Glutamatergic neuron (in vitro differentiated cells): ENCODE data around the gene FAM184A. TPM values are rescaled to one million over a fixed set of nuclear protein-coding genes. Genes with fewer than 3 reads are reported as not detected.

ENCODE experiments used
- DNase-seq: peaks from one replicate; pipeline ENCODE4 v3.0.0; 2022
- H3K27ac Mint-ChIP-seq: one replicate; pipeline ENCODE4 v1.8.0; 2020; ENCODE audit warnings: mild to moderate bottlenecking, mixed read lengths, inconsistent platforms; ENCODE audit not compliant: unreplicated experiment
- H3K27me3 Mint-ChIP-seq: one replicate; pipeline ENCODE4 v1.8.0; 2020; ENCODE audit warnings: mild to moderate bottlenecking, moderate library complexity, mixed read lengths, inconsistent platforms; ENCODE audit not compliant: unreplicated experiment
- H3K36me3 Mint-ChIP-seq: one replicate; pipeline ENCODE4 v1.8.0; 2020; ENCODE audit warnings: mild to moderate bottlenecking, mixed read lengths, inconsistent platforms; ENCODE audit not compliant: unreplicated experiment
- H3K4me1 Mint-ChIP-seq: one replicate; pipeline ENCODE4 v1.8.0; 2020; ENCODE audit warnings: mild to moderate bottlenecking, low read depth, mixed read lengths, inconsistent platforms; ENCODE audit not compliant: unreplicated experiment
- H3K4me3 Mint-ChIP-seq: one replicate; pipeline ENCODE4 v1.8.0; 2020; ENCODE audit warnings: mild to moderate bottlenecking, mixed read lengths, inconsistent platforms; ENCODE audit not compliant: unreplicated experiment
- H3K9me3 Mint-ChIP-seq: one replicate; pipeline ENCODE4 v1.8.0; 2020; ENCODE audit warnings: mild to moderate bottlenecking, moderate library complexity, mixed read lengths, inconsistent platforms; ENCODE audit not compliant: unreplicated experiment
- total RNA-seq: library from RNA; stranded (reverse); fragmentation: NEBNext Ultra II Directional; extraction: Animal tissue kit (Norgen Biotek cat#: 25700); gene quantifications from one replicate; pipeline ENCODE4 v1.2.1, GENCODE V29; 2021; ENCODE audit not compliant: unreplicated experiment
- TF ChIP-seq, protein P1 (sequence below): fragments of 200-600 bp; sonication (generic); IDR thresholded peaks from one replicate; pipeline ENCODE4 v1.5.0; 2021; ENCODE audit not compliant: partially characterized antibody, unreplicated experiment

Gene FAM184A
- total RNA-seq, 1 donor from 2014 or later, result 20.0 TPM

DNA sequence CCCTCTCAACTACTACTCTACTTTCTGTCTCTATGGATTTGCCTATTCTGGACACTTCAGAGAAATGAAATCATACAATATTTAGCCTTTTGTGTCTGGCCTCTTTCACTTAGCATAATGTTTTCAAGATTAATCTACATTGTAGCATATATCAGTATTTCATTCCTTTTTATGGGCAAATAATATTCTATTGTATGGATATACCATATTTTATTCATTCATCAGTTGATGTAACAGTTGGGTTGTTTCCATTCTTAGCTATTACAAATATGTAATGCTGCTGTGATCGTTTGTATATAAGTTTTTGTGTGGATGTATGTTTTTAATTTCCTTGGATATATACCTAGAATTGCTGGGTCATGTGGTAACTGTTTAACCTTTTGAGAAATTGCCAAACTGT lies 23.4 kb downstream of the FAM184A start:
- DNase-seq, result no peak
- no peaks in the 10 kb centered on the region for H3K27me3 Mint-ChIP-seq
- TF ChIP-seq, protein P1, sequence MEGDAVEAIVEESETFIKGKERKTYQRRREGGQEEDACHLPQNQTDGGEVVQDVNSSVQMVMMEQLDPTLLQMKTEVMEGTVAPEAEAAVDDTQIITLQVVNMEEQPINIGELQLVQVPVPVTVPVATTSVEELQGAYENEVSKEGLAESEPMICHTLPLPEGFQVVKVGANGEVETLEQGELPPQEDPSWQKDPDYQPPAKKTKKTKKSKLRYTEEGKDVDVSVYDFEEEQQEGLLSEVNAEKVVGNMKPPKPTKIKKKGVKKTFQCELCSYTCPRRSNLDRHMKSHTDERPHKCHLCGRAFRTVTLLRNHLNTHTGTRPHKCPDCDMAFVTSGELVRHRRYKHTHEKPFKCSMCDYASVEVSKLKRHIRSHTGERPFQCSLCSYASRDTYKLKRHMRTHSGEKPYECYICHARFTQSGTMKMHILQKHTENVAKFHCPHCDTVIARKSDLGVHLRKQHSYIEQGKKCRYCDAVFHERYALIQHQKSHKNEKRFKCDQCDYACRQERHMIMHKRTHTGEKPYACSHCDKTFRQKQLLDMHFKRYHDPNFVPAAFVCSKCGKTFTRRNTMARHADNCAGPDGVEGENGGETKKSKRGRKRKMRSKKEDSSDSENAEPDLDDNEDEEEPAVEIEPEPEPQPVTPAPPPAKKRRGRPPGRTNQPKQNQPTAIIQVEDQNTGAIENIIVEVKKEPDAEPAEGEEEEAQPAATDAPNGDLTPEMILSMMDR, result no peak
- H3K27ac Mint-ChIP-seq, result no peak overlapping the region
- H3K36me3 Mint-ChIP-seq, result peaks cover 7% of the 10 kb centered on the region
- H3K9me3 Mint-ChIP-seq, result peaks cover 4% of the 10 kb centered on the region
- H3K4me1 Mint-ChIP-seq, result no peaks in the 10 kb centered on the region
- H3K4me3 Mint-ChIP-seq, result no peak overlapping the region

DNA sequence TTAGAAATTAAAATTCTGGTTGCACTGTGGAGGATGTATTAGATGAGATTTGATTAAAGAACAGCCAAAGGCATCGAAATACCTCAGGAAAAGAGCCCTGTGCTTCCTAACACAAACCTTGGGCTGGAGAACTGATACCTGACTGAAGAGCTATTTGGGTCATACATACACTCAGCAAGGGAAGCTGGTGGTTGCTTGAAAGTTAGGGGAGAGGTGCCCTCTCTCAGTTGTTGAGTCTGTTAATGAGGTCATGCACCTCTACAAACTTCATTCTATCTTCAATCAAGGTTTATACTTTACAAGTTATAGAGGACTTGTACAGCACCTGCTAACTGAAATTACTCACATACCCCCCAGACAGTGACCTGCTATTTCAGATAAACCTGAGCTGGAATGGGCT lies 25.5 kb downstream of the FAM184A start:
- Mint-ChIP-seq H3K27me3 (no peaks in the 10 kb centered on the region), H3K4me1 (no peaks in the 10 kb centered on the region), H3K4me3 (no peak overlapping the region), H3K36me3 (peaks cover 7% of the 10 kb centered on the region), H3K27ac (no peak overlapping the region), H3K9me3 (peaks cover 4% of the 10 kb centered on the region)
- no peak for DNase-seq
- TF ChIP-seq, protein P1, result no peak

- DNase-seq, result no peak
These were observed 26.1 kb downstream of the FAM184A start for GRCh38 chr6:119052292-119052889.

GRCh38 chr6:119044255-119044654 lies 34.2 kb downstream of the FAM184A start:
- Mint-ChIP-seq H3K27me3 (peaks cover 2% of the 10 kb centered on the region), H3K4me1 (peaks cover 23% of the 10 kb centered on the region)

More at GRCh38 chr6:119052292-119052889, 26.1 kb downstream of the FAM184A start:
- no peaks in the 10 kb centered on the region for H3K27me3 Mint-ChIP-seq
- TF ChIP-seq, protein P1, result no peak
- H3K4me3 Mint-ChIP-seq, result no peak overlapping the region
- H3K9me3 Mint-ChIP-seq, result peaks cover 4% of the 10 kb centered on the region
- H3K36me3 Mint-ChIP-seq, result peaks cover 7% of the 10 kb centered on the region
- H3K4me1 Mint-ChIP-seq, result peaks cover 4% of the 10 kb centered on the region
- no peak overlapping the region for H3K27ac Mint-ChIP-seq

DNA sequence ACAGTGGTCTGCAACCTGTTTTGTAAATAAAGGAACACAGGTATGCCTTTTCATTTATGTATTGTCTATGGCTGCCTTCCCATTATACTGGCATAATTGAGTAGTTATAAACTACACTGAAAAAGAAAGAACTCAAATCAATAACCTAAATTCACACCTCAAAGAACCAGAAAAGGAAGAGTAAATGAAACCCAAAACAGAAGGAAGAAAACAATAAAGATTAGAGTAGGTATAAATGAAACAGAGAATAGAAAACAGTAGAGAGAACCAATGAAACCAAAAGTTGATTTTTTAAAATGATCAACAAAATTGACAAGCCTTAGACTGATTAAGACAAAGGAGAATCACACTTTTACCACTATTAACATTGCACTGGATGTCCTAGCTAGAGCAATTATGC lies 34.7 kb downstream of the FAM184A start:
- DNase-seq, result no peak
- TF ChIP-seq, protein P1, result no peak
- Mint-ChIP-seq H3K36me3 (no peaks in the 10 kb centered on the region), H3K4me3 (no peak overlapping the region), H3K9me3 (peaks cover 2% of the 10 kb centered on the region), H3K4me1 (peaks cover 26% of the 10 kb centered on the region), H3K27me3 (peaks cover 2% of the 10 kb centered on the region), H3K27ac (no peak overlapping the region)

More at GRCh38 chr6:119044255-119044654, 34.2 kb downstream of the FAM184A start:
- no peak for DNase-seq
- no peak overlapping the region for H3K27ac Mint-ChIP-seq
- peaks cover 2% of the 10 kb centered on the region for H3K9me3 Mint-ChIP-seq
- no peaks in the 10 kb centered on the region for H3K36me3 Mint-ChIP-seq
- no peak overlapping the region for H3K4me3 Mint-ChIP-seq
- TF ChIP-seq, protein P1, result no peak
